Suprapubic skin (tissue), 4 donors: ENCODE results near the gene CHRNA4.

Experiments
- POLR2A ChIP-seq, 2 donors: fragments of 450-650 bp; IDR thresholded peaks; one replicate each; pipeline ENCODE4 v1.6.1; 2017; ENCODE audit warnings: antibody characterized with exemption in 2 of 2, mild to moderate bottlenecking in 2 of 2, moderate library complexity in 2 of 2
- POLR2AphosphoS5 ChIP-seq, 3 donors: sonication (generic); formaldehyde crosslinking; IDR thresholded peaks; one replicate each; pipeline ENCODE4 v1.6.1; 2017; ENCODE audit warnings: antibody characterized with exemption in 3 of 3
- TF ChIP-seq, protein P1 (sequence below), 2 donors: fragments of 200-600 bp in 1 of 2; fragments of 450-650 bp in 1 of 2; sonication (generic) in 1 of 2; IDR thresholded peaks; one replicate each; pipeline ENCODE4 v1.5.1; 2016 to 2019; ENCODE audit warnings: antibody characterized with exemption in 2 of 2, mild to moderate bottlenecking in 1 of 2, moderate library complexity in 1 of 2

DNA sequence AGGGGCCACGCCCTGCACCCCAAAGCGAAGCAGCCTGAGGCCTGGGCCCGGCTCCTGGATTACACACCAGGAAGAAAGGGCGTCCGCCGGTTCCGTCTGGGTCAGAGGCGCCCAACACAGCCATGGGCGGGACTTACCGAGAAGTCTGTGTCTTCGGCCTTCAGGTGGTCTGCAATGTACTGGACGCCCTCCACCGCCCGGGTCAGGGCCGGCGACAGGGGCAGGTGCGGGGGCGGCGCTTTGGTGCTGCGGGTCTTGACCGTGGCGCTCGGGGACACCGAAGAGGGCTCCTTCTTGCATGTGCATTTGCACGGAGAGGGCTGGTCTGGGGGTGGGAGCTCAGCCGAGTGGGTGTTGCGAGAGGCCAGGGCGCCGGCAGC, 11.6 kb downstream of the CHRNA4 start:
- TF ChIP-seq POLR2A (IDR thresholded peaks at IDR 0.05) (no peak), POLR2AphosphoS5 (IDR thresholded peaks at IDR 0.05) (no peak)
- TF ChIP-seq, protein P1, sequence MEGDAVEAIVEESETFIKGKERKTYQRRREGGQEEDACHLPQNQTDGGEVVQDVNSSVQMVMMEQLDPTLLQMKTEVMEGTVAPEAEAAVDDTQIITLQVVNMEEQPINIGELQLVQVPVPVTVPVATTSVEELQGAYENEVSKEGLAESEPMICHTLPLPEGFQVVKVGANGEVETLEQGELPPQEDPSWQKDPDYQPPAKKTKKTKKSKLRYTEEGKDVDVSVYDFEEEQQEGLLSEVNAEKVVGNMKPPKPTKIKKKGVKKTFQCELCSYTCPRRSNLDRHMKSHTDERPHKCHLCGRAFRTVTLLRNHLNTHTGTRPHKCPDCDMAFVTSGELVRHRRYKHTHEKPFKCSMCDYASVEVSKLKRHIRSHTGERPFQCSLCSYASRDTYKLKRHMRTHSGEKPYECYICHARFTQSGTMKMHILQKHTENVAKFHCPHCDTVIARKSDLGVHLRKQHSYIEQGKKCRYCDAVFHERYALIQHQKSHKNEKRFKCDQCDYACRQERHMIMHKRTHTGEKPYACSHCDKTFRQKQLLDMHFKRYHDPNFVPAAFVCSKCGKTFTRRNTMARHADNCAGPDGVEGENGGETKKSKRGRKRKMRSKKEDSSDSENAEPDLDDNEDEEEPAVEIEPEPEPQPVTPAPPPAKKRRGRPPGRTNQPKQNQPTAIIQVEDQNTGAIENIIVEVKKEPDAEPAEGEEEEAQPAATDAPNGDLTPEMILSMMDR (IDR thresholded peaks at IDR 0.05), result no peak
